ENCODE data around the gene VAV2.

GRCh38 chr9:133791069-133791468 is 201.1 kb downstream of the VAV2 start:
- no peak for TF ChIP-seq EZH2phosphoT487 (conservative IDR thresholded peaks at IDR 0.05; ENCODE audit: low read length)
- TF ChIP-seq, protein P1, sequence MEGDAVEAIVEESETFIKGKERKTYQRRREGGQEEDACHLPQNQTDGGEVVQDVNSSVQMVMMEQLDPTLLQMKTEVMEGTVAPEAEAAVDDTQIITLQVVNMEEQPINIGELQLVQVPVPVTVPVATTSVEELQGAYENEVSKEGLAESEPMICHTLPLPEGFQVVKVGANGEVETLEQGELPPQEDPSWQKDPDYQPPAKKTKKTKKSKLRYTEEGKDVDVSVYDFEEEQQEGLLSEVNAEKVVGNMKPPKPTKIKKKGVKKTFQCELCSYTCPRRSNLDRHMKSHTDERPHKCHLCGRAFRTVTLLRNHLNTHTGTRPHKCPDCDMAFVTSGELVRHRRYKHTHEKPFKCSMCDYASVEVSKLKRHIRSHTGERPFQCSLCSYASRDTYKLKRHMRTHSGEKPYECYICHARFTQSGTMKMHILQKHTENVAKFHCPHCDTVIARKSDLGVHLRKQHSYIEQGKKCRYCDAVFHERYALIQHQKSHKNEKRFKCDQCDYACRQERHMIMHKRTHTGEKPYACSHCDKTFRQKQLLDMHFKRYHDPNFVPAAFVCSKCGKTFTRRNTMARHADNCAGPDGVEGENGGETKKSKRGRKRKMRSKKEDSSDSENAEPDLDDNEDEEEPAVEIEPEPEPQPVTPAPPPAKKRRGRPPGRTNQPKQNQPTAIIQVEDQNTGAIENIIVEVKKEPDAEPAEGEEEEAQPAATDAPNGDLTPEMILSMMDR (IDR thresholded peaks at IDR 0.05; ENCODE audit: insufficient read depth, low read length, poor library complexity, severe bottlenecking) = no peak
